ENCODE measurements around the gene DHRS4. TPM values are rescaled to one million over a fixed set of nuclear protein-coding genes. Genes with fewer than 3 reads are reported as not detected.
"Not testable (repeated sequence)": the region's sequence is repeated elsewhere in the genome, so short reads cannot be mapped to it uniquely, and the experiment has no call there.

DHRS4 gene
- total RNA-seq, 4 donors from 2014 or later, result 19.7 to 57.9 (median 28.6) TPM

GRCh38 chr14:24011051-24011450 lies 57.5 kb downstream of the DHRS4 start:
- H3K4me3 ChIP-seq, result no peak overlapping the region
- no peak overlapping the region for H3K27ac ChIP-seq
- H3K27me3 ChIP-seq, result no peaks in the 10 kb centered on the region
- H3K4me1 ChIP-seq, result no peaks in the 10 kb centered on the region
- H3K9me3 ChIP-seq, result no peaks in the 10 kb centered on the region
- TF ChIP-seq CTCF (IDR thresholded peaks at IDR 0.05) (no peak), POLR2A (IDR thresholded peaks at IDR 0.05) (no peak)
- no peak for DNase-seq
- H3K36me3 ChIP-seq, result no peaks in the 10 kb centered on the region
- intact Hi-C loops (cut with DNase I; ENCODE audit: low total_unique reads), result no loop called here

DNA sequence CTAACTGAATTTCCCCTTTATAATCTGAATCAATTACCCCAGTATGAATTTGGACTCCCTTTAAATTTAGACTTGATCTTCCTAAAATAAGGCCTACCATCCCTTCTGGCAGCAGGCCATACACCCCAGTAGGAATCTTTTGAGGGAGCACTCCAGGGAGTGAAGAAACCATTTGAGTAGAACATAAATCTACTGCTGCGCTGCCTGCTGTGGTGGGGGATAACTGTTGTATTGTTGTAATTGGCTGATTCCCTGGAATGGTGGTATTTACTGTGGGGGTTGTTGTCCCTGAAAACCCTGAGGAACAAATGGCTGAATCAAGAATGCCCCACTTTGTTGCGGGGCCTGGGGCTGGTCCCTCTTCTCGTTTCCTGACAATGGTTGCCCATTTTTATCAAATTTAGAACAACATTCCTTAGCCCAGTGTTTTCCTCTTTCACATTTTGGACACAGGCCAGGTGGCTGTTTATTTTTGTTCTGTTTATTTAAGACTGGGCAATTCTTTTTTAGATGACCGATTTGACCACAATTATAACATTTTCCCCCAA lies 59.2 kb downstream of the DHRS4 start:
- H3K27me3 ChIP-seq; H3K9me3 ChIP-seq; H3K27ac ChIP-seq; DNase-seq; intact Hi-C loops (cut with DNase I; ENCODE audit: low total_unique reads); H3K36me3 ChIP-seq; H3K4me3 ChIP-seq; H3K4me1 ChIP-seq: not testable (repeated sequence)

DNA sequence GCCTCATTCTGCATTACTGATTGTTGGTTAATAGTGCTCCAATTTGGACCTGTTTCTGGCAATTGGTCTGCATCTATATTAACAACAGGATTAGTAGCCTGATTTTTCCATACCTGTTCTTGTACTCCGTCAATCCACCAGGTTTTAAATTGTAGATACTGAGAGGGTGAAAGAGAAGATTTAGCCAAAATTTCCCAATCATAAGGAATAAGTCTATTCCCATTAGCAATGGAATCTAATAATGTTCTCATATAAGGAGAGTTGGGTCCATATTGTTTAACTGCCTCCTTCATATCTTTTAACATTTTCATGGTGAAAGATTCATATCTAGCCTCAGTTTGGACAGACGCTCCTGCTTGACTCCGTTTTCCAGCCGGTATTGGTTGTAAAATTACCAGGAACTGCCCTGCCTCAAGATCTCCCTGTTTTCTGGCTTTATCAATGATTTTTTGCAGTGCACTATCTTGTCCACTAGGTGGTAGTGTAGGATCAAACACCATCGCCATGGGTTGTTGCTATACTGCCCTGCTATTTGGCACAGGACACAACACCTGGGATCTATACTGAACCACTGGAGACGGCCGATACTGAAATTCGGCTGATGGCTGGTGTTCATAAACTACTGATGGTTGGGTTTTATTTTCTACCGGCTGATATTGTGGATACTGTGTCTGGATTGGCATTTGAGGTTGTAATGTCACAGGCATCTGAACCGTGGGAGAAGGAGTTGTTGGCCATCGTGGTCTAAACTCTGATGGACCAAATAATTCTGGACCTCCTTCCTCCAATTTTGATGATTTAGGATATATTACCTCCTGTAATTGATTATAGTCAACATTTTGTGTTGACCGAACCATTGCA lies 60.3 kb downstream of the DHRS4 start:
- peak in 1 of 2 donors; percentile 57 for DNase-seq

DNA sequence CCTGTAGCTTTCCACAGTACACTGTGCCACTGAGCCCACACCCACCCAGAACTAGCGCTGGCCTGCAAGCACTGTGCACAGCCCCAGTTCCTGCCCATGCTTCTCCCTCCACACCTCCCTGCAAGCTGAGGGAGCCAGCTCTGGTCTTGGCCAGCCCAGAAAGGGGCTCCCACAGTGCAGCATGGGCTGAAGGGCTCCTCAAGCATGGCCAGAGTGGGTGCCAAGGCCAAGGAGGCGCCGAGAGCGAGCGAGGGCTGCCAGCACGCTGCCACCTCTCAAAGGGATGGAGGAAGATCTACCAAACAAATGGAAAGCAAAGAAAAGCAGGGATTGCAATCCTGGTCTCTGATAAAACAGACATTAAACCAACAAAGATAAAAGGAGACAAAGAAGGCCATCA lies 62.2 kb downstream of the DHRS4 start:
- not testable (repeated sequence) for H3K4me3 ChIP-seq, H3K4me1 ChIP-seq, H3K9me3 ChIP-seq, H3K36me3 ChIP-seq, H3K27me3 ChIP-seq, DNase-seq, H3K27ac ChIP-seq
- intact Hi-C loops (cut with DNase I; ENCODE audit: low total_unique reads), result loop anchor here (5.0 kb wide), 1 partner anchor 43 kb away; no protein-coding TSS in a partner anchor

More for the DNA sequence above, 60.3 kb downstream of the DHRS4 start:
- H3K4me3 ChIP-seq, result no peak overlapping the region
- H3K36me3 ChIP-seq, result no peaks in the 10 kb centered on the region
- no peaks in the 10 kb centered on the region for H3K27me3 ChIP-seq
- H3K27ac ChIP-seq, result peak overlapping the region in 1 of 2 donors; percentile 3
- no peaks in the 10 kb centered on the region for H3K4me1 ChIP-seq
- TF ChIP-seq POLR2A (IDR thresholded peaks at IDR 0.05), result no peak
- peak; percentile 90 to 94 (median 92) for TF ChIP-seq CTCF (IDR thresholded peaks at IDR 0.05)
- no peaks in the 10 kb centered on the region for H3K9me3 ChIP-seq
- intact Hi-C loops (cut with DNase I; ENCODE audit: low total_unique reads), result no loop called here

Other genes starting within 250 kb of the DHRS4 start
- 10 to 100 TPM in 2 of 4 donors, 1 to 10 TPM in 1, under 1 TPM in 1; 0.88 to 17.2 (median 8.6) TPM for gene DHRS4L2, start 35.2 kb downstream of the DHRS4 start, total RNA-seq
- gene CARMIL3, start 98.2 kb downstream of the DHRS4 start, total RNA-seq, result under 1 TPM in 2 of 4 donors, not detected in 2; 0.21 to 0.48 TPM
- under 1 TPM in 1 of 4 donors, not detected in 3; 0.76 TPM for gene CPNE6, start 117.8 kb downstream of the DHRS4 start, total RNA-seq
- gene PCK2, start 140.5 kb downstream of the DHRS4 start, total RNA-seq, result 10 to 100 TPM in 3 of 4 donors, not detected in 1; 13.1 to 19.4 (median 15.1) TPM
- gene DCAF11, start 161.0 kb downstream of the DHRS4 start, total RNA-seq, result 10 to 100 TPM; 42.9 to 87.4 (median 57.8) TPM
- gene NRL, start 161.2 kb downstream of the DHRS4 start, total RNA-seq, result 1 to 10 TPM in 3 of 4 donors, not detected in 1; 1.2 to 1.8 (median 1.3) TPM
- 1 to 10 TPM in 2 of 4 donors, under 1 TPM in 1, not detected in 1; 0.48 to 2.4 (median 1.3) TPM for gene FITM1, start 176.9 kb downstream of the DHRS4 start, total RNA-seq
- gene PSME1, start 182.4 kb downstream of the DHRS4 start, total RNA-seq, result 100 to 1,000 TPM in 2 of 4 donors, 10 to 100 TPM in 2; 81.0 to 175 (median 131) TPM
- gene EMC9, start 187.8 kb downstream of the DHRS4 start, total RNA-seq, result 10 to 100 TPM in 2 of 4 donors, 1 to 10 TPM in 1, not detected in 1; 6.2 to 21.2 (median 10.9) TPM
- gene PSME2, start 192.8 kb downstream of the DHRS4 start, total RNA-seq, result 100 to 1,000 TPM in 1 of 4 donors, 10 to 100 TPM in 3; 16.9 to 113 (median 25.7) TPM
- 100 to 1,000 TPM in 1 of 4 donors, 10 to 100 TPM in 3; 17.7 to 106 (median 57.9) TPM for gene RNF31, start 193.7 kb downstream of the DHRS4 start, total RNA-seq
- 100 to 1,000 TPM in 1 of 4 donors, 10 to 100 TPM in 3; 33.2 to 205 (median 67.2) TPM for gene IRF9, start 207.5 kb downstream of the DHRS4 start, total RNA-seq
- 10 to 100 TPM in 3 of 4 donors, 1 to 10 TPM in 1; 9.5 to 54.3 (median 42.1) TPM for gene REC8, start 218.3 kb downstream of the DHRS4 start, total RNA-seq
- gene IPO4, start 235.0 kb downstream of the DHRS4 start, total RNA-seq, result 10 to 100 TPM in 3 of 4 donors, 1 to 10 TPM in 1; 3.1 to 33.7 (median 29.6) TPM
- 10 to 100 TPM; 31.2 to 79.8 (median 52.4) TPM for gene TM9SF1, start 241.7 kb downstream of the DHRS4 start, total RNA-seq